Mucosa of rectum (tissue), 2 donors: ENCODE measurements around the gene ZHX3.

Experiments
- H3K27ac ChIP-seq, 2 donors: one replicate each; pipeline ENCODE4 v1.7.0; 2013; ENCODE audit warnings: inconsistent platforms in 2 of 2, low read depth in 2 of 2, low read length in 2 of 2
- H3K27me3 ChIP-seq, 2 donors: one replicate each; pipeline ENCODE4 v1.7.0; 2013; ENCODE audit warnings: low read length in 2 of 2; ENCODE audit not compliant: control insufficient read depth in 2 of 2, insufficient read depth in 2 of 2
- H3K36me3 ChIP-seq, 2 donors: one replicate each; pipeline ENCODE4 v1.7.0; 2013; ENCODE audit warnings: low read length in 2 of 2; ENCODE audit not compliant: control insufficient read depth in 2 of 2, insufficient read depth in 2 of 2
- H3K4me1 ChIP-seq, 2 donors: one replicate each; pipeline ENCODE4 v1.7.0; 2013; ENCODE audit warnings: low read length in 2 of 2, mild to moderate bottlenecking in 1 of 2; ENCODE audit not compliant: control insufficient read depth in 2 of 2, insufficient read depth in 2 of 2
- H3K4me3 ChIP-seq, 2 donors: one replicate each; pipeline ENCODE4 v1.7.0; 2013; ENCODE audit warnings: low read length in 2 of 2
- H3K9ac ChIP-seq, 2 donors: one replicate each; pipeline ENCODE4 v1.7.0; 2013; ENCODE audit warnings: low read length in 2 of 2, low read depth in 1 of 2, mild to moderate bottlenecking in 1 of 2
- H3K9me3 ChIP-seq, 2 donors: one replicate each; pipeline ENCODE4 v1.7.0; 2013; ENCODE audit warnings: low read length in 2 of 2; ENCODE audit not compliant: control insufficient read depth in 2 of 2
- donor health status: healthy.
- donor health status: Normal muscosa, but diverticular disease.

The ZHX3 gene

DNA sequence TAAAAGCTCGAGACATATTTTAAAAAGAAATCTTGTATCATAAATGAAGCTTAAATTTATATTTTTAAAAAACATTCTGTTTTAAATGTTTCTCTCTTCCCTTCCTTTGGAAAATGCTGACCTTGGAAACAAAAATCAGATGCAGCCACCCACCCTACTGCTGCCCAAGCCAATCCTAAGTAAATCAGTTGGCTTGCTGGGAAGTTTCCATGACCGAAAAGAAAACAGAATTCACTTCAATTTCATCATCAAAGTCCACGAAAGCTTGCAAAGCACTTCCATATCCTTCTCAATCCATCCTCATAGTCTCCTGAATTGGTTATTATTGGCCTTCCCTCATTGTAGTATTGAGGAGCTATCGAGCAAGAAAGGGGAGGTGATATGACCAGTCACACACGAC is 100.1 kb downstream of the ZHX3 start:
- no peak overlapping the region for H3K9ac ChIP-seq
- H3K4me3 ChIP-seq: no peak overlapping the region
- H3K4me1 ChIP-seq: no peaks in the 10 kb centered on the region
- no peaks in the 10 kb centered on the region for H3K9me3 ChIP-seq
- no peak overlapping the region for H3K27ac ChIP-seq
- H3K27me3 ChIP-seq: no peaks in the 10 kb centered on the region
- no peaks in the 10 kb centered on the region for H3K36me3 ChIP-seq

GRCh38 chr20:41214666-41215065 is 102.9 kb downstream of the ZHX3 start:
- no peak overlapping the region for H3K9ac ChIP-seq
- H3K9me3 ChIP-seq: no peaks in the 10 kb centered on the region
- H3K4me1 ChIP-seq: no peaks in the 10 kb centered on the region
- no peaks in the 10 kb centered on the region for H3K36me3 ChIP-seq
- H3K27ac ChIP-seq: no peak overlapping the region
- no peak overlapping the region for H3K4me3 ChIP-seq
- H3K27me3 ChIP-seq: no peaks in the 10 kb centered on the region

DNA sequence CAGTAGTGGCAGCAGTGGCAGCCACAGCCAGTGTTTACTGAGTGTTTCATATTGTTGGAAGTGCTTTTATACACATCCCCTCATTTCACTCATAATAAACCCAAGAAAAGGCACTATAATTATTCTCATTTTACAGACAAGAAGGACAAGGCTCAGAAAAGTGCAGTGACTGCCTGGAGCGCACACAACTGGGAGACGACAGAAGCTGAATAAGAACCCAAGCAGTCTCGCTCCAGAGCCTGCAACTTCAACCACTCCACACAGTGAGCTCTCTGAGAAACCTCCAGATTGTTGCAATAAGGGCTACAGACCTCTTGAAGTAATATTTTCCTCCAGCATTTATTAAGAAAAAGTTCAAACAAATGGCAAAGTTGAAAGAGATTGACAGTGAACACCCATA is 103.3 kb downstream of the ZHX3 start:
- H3K4me3 ChIP-seq: no peak overlapping the region
- no peaks in the 10 kb centered on the region for H3K4me1 ChIP-seq
- H3K9ac ChIP-seq: no peak overlapping the region
- no peak overlapping the region for H3K27ac ChIP-seq
- no peaks in the 10 kb centered on the region for H3K36me3 ChIP-seq
- no peaks in the 10 kb centered on the region for H3K27me3 ChIP-seq
- no peaks in the 10 kb centered on the region for H3K9me3 ChIP-seq

DNA sequence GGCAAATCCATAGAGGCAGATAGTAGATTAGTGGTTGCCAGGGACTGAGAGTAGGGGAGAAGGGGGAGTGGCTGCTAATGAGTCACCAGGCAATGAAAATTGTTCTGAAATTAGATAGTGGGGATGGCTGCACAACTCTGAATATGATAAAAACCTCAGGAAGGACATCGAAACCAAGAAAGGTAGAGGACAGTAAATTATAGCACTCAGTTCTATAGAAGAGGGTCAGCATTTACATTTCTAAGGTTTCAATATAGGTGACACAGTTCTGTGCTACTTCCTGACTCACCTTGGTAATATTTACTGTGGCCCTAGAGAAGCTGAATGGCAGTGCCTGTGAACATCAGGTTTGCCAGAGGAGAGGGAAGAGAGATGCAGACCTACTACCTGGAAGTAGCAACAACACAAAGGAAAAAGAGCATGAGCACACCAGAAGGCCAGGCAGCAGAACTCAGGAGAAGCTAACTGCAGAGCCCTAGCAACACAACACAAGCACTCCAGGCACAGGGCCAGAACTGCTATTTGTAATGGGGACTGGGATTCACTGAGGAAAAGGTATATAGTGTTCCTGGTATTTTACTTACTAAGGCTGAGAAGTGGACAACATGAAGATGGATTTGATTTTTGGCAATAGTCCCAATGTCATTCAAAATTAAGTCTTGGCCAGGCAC is 104.2 kb downstream of the ZHX3 start:
- H3K27ac ChIP-seq: no peak overlapping the region
- H3K4me1 ChIP-seq: no peaks in the 10 kb centered on the region
- H3K9ac ChIP-seq: no peak overlapping the region
- no peaks in the 10 kb centered on the region for H3K27me3 ChIP-seq
- no peak overlapping the region for H3K4me3 ChIP-seq
- H3K36me3 ChIP-seq: no peaks in the 10 kb centered on the region
- no peaks in the 10 kb centered on the region for H3K9me3 ChIP-seq

DNA sequence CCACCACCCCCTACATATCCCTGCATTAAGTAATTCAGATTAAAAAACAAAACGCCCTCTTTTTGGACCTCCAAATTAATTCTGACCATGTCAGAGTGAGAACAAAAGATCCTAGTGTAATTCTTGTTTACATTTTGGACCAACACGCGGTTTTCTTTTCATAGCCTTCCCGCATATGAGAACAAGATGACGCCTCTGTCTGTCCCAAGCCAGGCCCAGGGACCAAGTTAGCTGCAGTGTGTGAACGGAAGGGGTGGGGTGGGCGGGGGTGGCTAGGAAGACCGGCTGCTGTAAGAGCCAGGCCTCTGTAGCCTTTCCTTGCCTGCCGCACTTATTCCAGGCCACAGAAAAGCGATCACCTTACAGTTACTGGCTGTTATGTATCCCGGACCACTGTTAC is 112.2 kb downstream of the ZHX3 start:
- Histone ChIP-seq H3K4me3 (no peak overlapping the region), H3K9ac (no peak overlapping the region), H3K27ac (no peak overlapping the region)

DNA sequence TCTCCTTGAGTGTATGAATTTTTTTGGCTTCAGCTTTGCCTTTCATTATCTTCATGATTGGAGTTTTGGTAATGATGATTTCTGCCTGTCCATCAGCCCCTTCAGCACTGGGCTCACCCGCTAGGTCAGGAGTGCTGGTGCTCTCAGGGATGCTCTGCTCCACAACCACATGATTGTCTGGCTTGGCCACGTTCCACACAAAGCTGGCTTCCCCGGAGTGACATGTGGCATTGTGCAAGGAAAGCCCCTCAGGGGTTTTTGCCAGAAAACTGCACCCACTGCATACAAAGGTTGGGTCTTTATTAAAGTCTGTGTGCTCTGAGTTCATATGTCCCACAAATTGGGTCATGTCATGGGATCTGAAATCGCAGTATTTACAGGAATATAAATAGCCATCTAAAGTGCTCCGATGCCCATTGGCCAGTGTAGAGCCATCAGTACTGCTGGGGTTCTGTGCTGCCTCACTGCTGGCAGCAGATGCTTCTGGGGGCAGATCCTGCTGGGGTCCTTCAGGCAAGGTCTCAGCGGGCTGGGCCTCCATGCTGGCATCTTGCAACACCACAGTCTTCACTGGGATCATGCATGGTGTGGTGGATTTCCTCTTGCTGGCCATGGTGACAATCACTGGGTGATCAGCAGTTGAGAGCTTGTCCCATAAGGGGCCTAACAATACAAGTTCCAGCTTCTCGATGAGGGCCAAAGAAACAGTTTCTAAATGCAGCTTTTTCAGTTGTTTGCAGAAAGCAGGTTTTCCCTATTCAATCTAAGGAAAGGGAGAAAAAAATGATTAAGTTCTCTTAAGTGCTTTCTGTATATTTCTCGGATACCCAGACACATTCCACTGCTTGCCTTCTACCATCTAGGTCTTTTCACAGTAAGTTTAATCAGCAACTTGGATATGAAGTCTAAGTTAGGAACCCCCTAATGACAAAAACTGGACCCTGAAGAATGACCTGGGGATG is 112.9 kb downstream of the ZHX3 start:
- no peaks in the 10 kb centered on the region for H3K9me3 ChIP-seq
- H3K27ac ChIP-seq: no peak overlapping the region
- no peaks in the 10 kb centered on the region for H3K27me3 ChIP-seq
- no peaks in the 10 kb centered on the region for H3K4me1 ChIP-seq
- peaks cover 4 to 9% of the 10 kb centered on the region in 2 donors for H3K36me3 ChIP-seq
- H3K9ac ChIP-seq: no peak overlapping the region
- no peak overlapping the region for H3K4me3 ChIP-seq

More for the DNA sequence above, 112.2 kb downstream of the ZHX3 start:
- Histone ChIP-seq H3K27me3 (no peaks in the 10 kb centered on the region), H3K4me1 (no peaks in the 10 kb centered on the region), H3K36me3 (peaks cover 4 to 9% of the 10 kb centered on the region in 2 donors), H3K9me3 (no peaks in the 10 kb centered on the region)

GRCh38 chr20:41203660-41204059 is 113.9 kb downstream of the ZHX3 start:
- H3K27ac ChIP-seq: no peak overlapping the region
- H3K27me3 ChIP-seq: no peaks in the 10 kb centered on the region
- H3K9ac ChIP-seq: no peak overlapping the region
- no peaks in the 10 kb centered on the region for H3K4me1 ChIP-seq
- H3K36me3 ChIP-seq: peaks cover 4 to 9% of the 10 kb centered on the region in 2 donors
- no peak overlapping the region for H3K4me3 ChIP-seq
- H3K9me3 ChIP-seq: no peaks in the 10 kb centered on the region

DNA sequence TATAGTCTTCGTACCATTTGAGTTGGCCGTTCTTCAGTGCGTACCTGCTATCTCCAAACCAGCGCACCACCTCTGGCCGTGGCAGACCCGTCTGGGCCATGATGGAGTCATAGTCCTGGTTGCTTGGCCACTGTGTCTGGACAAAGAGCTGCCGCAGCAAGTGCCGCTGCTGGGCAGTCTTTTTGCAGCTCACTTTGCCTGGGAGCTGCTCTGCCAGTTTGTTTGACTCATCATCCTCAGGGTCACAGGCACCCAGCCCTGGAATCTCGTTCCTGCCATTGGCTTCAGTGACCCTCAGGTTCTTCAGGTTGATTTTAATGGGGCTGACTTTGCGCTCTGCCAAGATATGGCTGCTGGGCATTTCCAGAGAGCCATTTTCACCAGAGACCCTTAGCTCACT is 115.1 kb downstream of the ZHX3 start:
- Histone ChIP-seq H3K9ac (no peak overlapping the region), H3K27ac (no peak overlapping the region), H3K9me3 (no peaks in the 10 kb centered on the region), H3K36me3 (peaks cover 4 to 9% of the 10 kb centered on the region in 2 donors), H3K27me3 (no peaks in the 10 kb centered on the region), H3K4me1 (no peaks in the 10 kb centered on the region), H3K4me3 (no peak overlapping the region)

DNA sequence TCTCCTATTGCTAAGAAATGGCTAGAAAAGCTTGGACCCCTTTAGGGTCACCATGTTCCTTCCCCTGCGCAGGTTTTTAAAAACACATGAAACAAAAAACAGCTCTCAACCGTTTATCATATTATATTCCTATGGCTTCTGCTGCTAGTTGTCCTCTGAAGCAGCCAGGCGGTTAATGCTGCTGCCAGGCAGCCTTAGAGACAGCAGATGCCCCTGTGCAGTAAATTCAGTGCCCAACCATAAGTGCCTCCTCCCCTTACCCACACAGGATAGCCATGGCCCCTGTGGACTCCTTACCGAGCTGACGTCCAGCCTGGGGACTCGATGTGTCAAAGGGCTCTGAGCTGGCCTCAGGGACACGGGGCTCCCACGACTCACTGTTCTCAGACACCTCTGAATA is 115.8 kb downstream of the ZHX3 start:
- no peak overlapping the region for H3K27ac ChIP-seq
- H3K27me3 ChIP-seq: no peaks in the 10 kb centered on the region
- no peaks in the 10 kb centered on the region for H3K9me3 ChIP-seq
- H3K4me3 ChIP-seq: no peak overlapping the region
- H3K36me3 ChIP-seq: peaks cover 4 to 9% of the 10 kb centered on the region in 2 donors
- H3K9ac ChIP-seq: no peak overlapping the region
- no peaks in the 10 kb centered on the region for H3K4me1 ChIP-seq

DNA sequence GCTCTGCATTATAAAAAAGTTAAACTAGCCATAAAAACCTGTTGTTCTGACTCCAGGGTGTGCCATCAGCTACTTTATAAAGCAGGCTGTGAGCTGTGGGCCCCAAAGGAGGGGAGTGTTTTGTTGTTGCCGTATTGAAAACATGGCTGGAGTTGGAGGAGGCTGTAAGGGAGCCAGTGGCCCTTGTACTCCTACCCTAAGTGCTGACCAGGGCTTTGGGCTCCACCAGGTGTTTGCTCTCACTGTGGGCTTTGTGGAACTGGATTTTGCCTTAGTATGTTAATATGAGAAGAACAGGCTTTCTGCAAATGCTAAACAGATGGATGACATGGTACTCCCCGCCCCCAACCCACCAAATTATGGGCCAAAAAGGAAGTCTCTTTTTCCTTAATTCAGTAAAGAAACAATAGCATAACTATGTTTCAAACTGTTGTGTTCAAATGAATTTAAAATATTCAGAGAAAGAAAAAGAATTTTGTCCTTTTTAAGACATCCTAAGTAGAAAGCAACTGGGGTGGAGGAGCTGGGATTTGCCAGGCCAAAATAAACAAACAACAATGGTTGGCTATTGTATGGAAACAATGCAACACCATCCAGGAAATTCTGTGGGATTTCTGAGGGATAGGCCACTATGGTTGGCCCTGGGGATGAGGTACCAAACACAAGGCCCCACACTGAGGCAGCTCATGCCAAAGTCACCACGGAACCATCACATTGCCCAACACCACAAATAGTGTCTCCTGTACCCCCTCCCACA is 116.9 kb downstream of the ZHX3 start:
- Histone ChIP-seq H3K9ac (no peak overlapping the region), H3K27me3 (no peaks in the 10 kb centered on the region), H3K9me3 (no peaks in the 10 kb centered on the region), H3K27ac (no peak overlapping the region), H3K4me3 (no peak overlapping the region), H3K36me3 (peaks cover 4 to 9% of the 10 kb centered on the region in 2 donors), H3K4me1 (no peaks in the 10 kb centered on the region)
